Endodermal cell (in vitro differentiated cells): ENCODE measurements around the gene SETDB2. TPM values are rescaled to one million over a fixed set of nuclear protein-coding genes. Genes with fewer than 3 reads are reported as not detected.

Experiments
- DNase-seq: peaks from one replicate; pipeline ENCODE4 v3.0.0-alpha.2; 2017
- H3K27ac ChIP-seq: 2 replicates; pipeline ENCODE4 v1.5.1; 2013; ENCODE audit warnings: mild to moderate bottlenecking, low read depth, low read length, moderate library complexity
- H3K27me3 ChIP-seq: 2 replicates; pipeline ENCODE4 v1.6.1; 2013; ENCODE audit warnings: mild to moderate bottlenecking, low read length, moderate library complexity; ENCODE audit not compliant: insufficient read depth, control insufficient read depth, poor library complexity, severe bottlenecking
- H3K36me3 ChIP-seq: 2 replicates; pipeline ENCODE4 v1.7.0; 2013; ENCODE audit warnings: mild to moderate bottlenecking, low read length, moderate library complexity; ENCODE audit not compliant: control insufficient read depth, insufficient read depth
- H3K4me1 ChIP-seq: one replicate; pipeline ENCODE4 v1.7.0; 2013; ENCODE audit warnings: low read length; ENCODE audit not compliant: control insufficient read depth, insufficient read depth
- H3K4me3 ChIP-seq: 2 replicates; pipeline ENCODE4 v1.5.1; 2013; ENCODE audit warnings: mild to moderate bottlenecking, low read length, moderate library complexity
- H3K9ac ChIP-seq: 2 replicates; pipeline ENCODE4 v1.6.1; 2013; ENCODE audit warnings: mild to moderate bottlenecking, low read length, moderate library complexity; ENCODE audit not compliant: poor library complexity, severe bottlenecking; ENCODE audit errors: extremely low read depth
- H3K9me3 ChIP-seq: 2 replicates; pipeline ENCODE4 v1.6.1; 2013; ENCODE audit warnings: mild to moderate bottlenecking, low read length, moderate library complexity; ENCODE audit not compliant: control insufficient read depth
- H3K27ac Mint-ChIP-seq: 2 replicates; pipeline ENCODE4 v1.8.0; 2020; ENCODE audit warnings: mixed read lengths
- H3K27me3 Mint-ChIP-seq: 2 replicates; pipeline ENCODE4 v1.8.0; 2021; ENCODE audit warnings: mild to moderate bottlenecking, mixed read lengths; ENCODE audit not compliant: insufficient read depth
- H3K36me3 Mint-ChIP-seq: 2 replicates; pipeline ENCODE4 v1.8.0; 2020; ENCODE audit warnings: low read depth, mixed read lengths
- H3K4me1 Mint-ChIP-seq: 2 replicates; pipeline ENCODE4 v1.8.0; 2020; ENCODE audit warnings: mixed read lengths
- H3K4me3 Mint-ChIP-seq: 2 replicates; pipeline ENCODE4 v1.8.0; 2020; ENCODE audit warnings: mild to moderate bottlenecking, moderate library complexity, mixed read lengths
- H3K9me3 Mint-ChIP-seq: 2 replicates; pipeline ENCODE4 v1.8.0; 2020; ENCODE audit warnings: mild to moderate bottlenecking, mixed read lengths
- CTCF ChIP-seq: fragments of 200-600 bp; sonication (generic); conservative IDR thresholded peaks from 2 replicates; pipeline ENCODE4 v1.5.0; 2021; ENCODE audit warnings: antibody characterized with exemption, mild to moderate bottlenecking
- WGBS, 2 experiments: methylation state at CpG; one replicate each; pipeline versions ENCODE4 v1.1.5 to v1.1.7; 2013; ENCODE audit warnings: missing lambda C conversion rate in 2 of 2, mixed read lengths in 1 of 2; ENCODE audit not compliant: insufficient coverage in 1 of 2, insufficient read length in 1 of 2; 5-methylcytosine and 5-hydroxymethylcytosine counted together
- total RNA-seq, 2 donors: library from RNA; stranded (reverse); fragmentation: NEBNext Ultra II Directional in 1 of 2; extraction: Animal tissue kit (Norgen Biotek cat#: 25700) in 1 of 2; gene quantifications; 2 replicates in 1 of 2; 3 replicates in 1 of 2; pipeline ENCODE4 v1.2.1, GENCODE V29; 2021

The SETDB2 gene
- total RNA-seq, 2 donors from 2014 or later, result 7.8 to 9.5 TPM

- Mint-ChIP-seq H3K4me3 (no peak overlapping the region), H3K9me3 (no peaks in the 10 kb centered on the region), H3K4me1 (peaks cover 3% of the 10 kb centered on the region), H3K27me3 (peaks cover 7% of the 10 kb centered on the region), H3K27ac (no peak overlapping the region), H3K36me3 (no peaks in the 10 kb centered on the region)
- H3K4me1 ChIP-seq, result no peaks in the 10 kb centered on the region
- no peak overlapping the region for H3K9ac ChIP-seq
- H3K9me3 ChIP-seq, result no peaks in the 10 kb centered on the region
- no peak overlapping the region for H3K27ac ChIP-seq
- H3K4me3 ChIP-seq, result no peak overlapping the region
- no peak for DNase-seq
- H3K36me3 ChIP-seq, result no peaks in the 10 kb centered on the region
- H3K27me3 ChIP-seq, result no peaks in the 10 kb centered on the region
- TF ChIP-seq CTCF, result no peak
- WGBS, 2 experiments, result 90 to 96% methylated on average over 3 to 5 of the region's 5 CpGs
Measured at GRCh38 chr13:49411353-49411752, 32.7 kb upstream of the SETDB2 start.

GRCh38 chr13:49412749-49413148 is 31.3 kb upstream of the SETDB2 start:
- Histone ChIP-seq H3K4me1 (no peaks in the 10 kb centered on the region), H3K9me3 (no peaks in the 10 kb centered on the region), H3K36me3 (no peaks in the 10 kb centered on the region), H3K4me3 (no peak overlapping the region), H3K27ac (no peak overlapping the region), H3K27me3 (peaks cover under 1% of the 10 kb centered on the region), H3K9ac (no peak overlapping the region)
- H3K4me1 Mint-ChIP-seq, result peaks cover 6% of the 10 kb centered on the region
- no peak for DNase-seq
- WGBS, 2 experiments, result 78% methylated on average over 2 of the region's 2 CpGs; no CpG with 5 or more reads in 1 of the 2 experiments
- no peak overlapping the region for H3K4me3 Mint-ChIP-seq
- peaks cover 7% of the 10 kb centered on the region for H3K27me3 Mint-ChIP-seq
- H3K27ac Mint-ChIP-seq, result no peak overlapping the region
- no peaks in the 10 kb centered on the region for H3K36me3 Mint-ChIP-seq
- H3K9me3 Mint-ChIP-seq, result no peaks in the 10 kb centered on the region
- TF ChIP-seq CTCF, result no peak

- Histone ChIP-seq H3K27me3 (peaks cover 7% of the 10 kb centered on the region), H3K4me3 (no peak overlapping the region), H3K4me1 (no peaks in the 10 kb centered on the region), H3K36me3 (no peaks in the 10 kb centered on the region), H3K9me3 (no peaks in the 10 kb centered on the region), H3K9ac (no peak overlapping the region), H3K27ac (no peak overlapping the region)
- Mint-ChIP-seq H3K27me3 (peaks cover 7% of the 10 kb centered on the region), H3K4me3 (no peak overlapping the region), H3K27ac (no peak overlapping the region), H3K9me3 (no peaks in the 10 kb centered on the region), H3K36me3 (no peaks in the 10 kb centered on the region), H3K4me1 (peaks cover 6% of the 10 kb centered on the region)
- TF ChIP-seq CTCF, result no peak
- no peak for DNase-seq
- 95% methylated on average over 2 of the region's 3 CpGs; no CpG with 5 or more reads in 1 of the 2 experiments for WGBS, 2 experiments
Measured at GRCh38 chr13:49417161-49417560, 26.9 kb upstream of the SETDB2 start.
